ENCODE measurements around the gene ASIC4. TPM values are rescaled to one million over a fixed set of nuclear protein-coding genes. Genes with fewer than 3 reads are reported as not detected.

ASIC4 gene
- total and polyA plus RNA-seq, 2 of the 4 experiments (the other 2 are of a cell fraction): 0.10 TPM; not detected in 1

DNA sequence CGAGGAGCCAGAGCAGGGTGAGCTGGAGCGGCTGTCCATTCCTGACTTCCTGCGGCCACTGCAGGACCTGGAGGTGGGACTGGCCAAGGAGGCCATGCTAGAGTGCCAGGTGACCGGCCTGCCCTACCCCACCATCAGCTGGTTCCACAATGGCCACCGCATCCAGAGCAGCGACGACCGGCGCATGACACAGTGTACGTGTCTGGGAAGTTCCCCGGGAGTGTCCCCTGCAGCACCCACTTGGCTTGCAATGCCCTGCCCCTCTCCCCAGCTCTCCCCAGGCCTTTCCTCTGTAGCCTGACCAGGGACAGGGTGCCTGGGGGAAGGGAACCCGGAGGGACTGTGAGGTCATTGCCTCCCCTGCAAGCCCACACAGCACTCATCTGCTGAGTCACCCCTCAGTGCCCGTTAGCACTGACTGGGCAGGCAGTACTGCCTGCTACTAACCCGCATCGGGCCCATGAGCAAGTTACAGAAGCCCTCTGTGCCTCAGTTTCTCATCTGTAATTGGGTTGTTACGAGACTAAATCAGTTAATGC lies 45.0 kb upstream of the ASIC4 start:
- peak overlapping the region; percentile 53 for H4K91ac ChIP-seq (ENCODE audit: insufficient read depth, low read depth, low read length)
- POLR2A ChIA-PET (ENCODE audit: unreplicated experiment): no interaction called here

More for the DNA sequence above, 45.0 kb upstream of the ASIC4 start:
- Histone ChIP-seq H3K9ac (ENCODE audit: low read depth, low read length) (no peak overlapping the region), H3K36me3 (ENCODE audit: control insufficient read depth, insufficient read depth, low read length) (peaks cover 73% of the 10 kb centered on the region; the same call in 1 of the 2 replicates), H3K4me1 (ENCODE audit: control insufficient read depth, insufficient read depth, low read length) (peaks cover 13% of the 10 kb centered on the region), H4K8ac (ENCODE audit: low read depth in 2 of 2, low read length in 2 of 2) (peak overlapping the region in 1 of 2 experiments; percentile 7; a peak in 1 of 4 replicates), H3K56ac (ENCODE audit: extremely low read depth, insufficient read depth, low read length) (no peak overlapping the region), H3K23ac (ENCODE audit: low read depth, low read length) (no peak overlapping the region), H2BK15ac (ENCODE audit: low read depth, low read length) (peak overlapping the region; percentile 2; the same call in 1 of the 3 replicates), H3K9me1 (ENCODE audit: insufficient read depth, low read length) (no peaks in the 10 kb centered on the region), H4K5ac (ENCODE audit: low read depth, low read length) (peak overlapping the region; percentile 67; the same call in 1 of the 2 replicates), H3K79me1 (ENCODE audit: low read depth in 1 of 2, low read length in 2 of 2) (no peaks in the 10 kb centered on the region; a peak in 1 of 4 replicates), H3K14ac (replicated peaks; ENCODE audit: low read depth, low read length) (0 out of 2 replicates have a peak overlapping the region, but pooled peaks have one; percentile 7), H3K9me3 (ENCODE audit: control insufficient read depth, insufficient read depth, low read length) (no peaks in the 10 kb centered on the region), H2AK5ac (ENCODE audit: low read depth, low read length) (peak overlapping the region; percentile 60), H4K20me1 (ENCODE audit: insufficient read depth, low read length) (no peaks in the 10 kb centered on the region; the same call in none of the 2 replicates), H2BK120ac (ENCODE audit: low read depth, low read length) (peak overlapping the region; percentile 58; the same call in 1 of the 2 replicates), H2BK5ac (ENCODE audit: low read depth, low read length, poor library complexity, severe bottlenecking) (peak overlapping the region; percentile 71), H2AFZ (replicated peaks; ENCODE audit: low read length, poor library complexity) (peak overlapping the region; percentile 61), H3K4me2 (ENCODE audit: low read depth, low read length) (no peak overlapping the region), H3K18ac (ENCODE audit: low read depth, low read length) (peak overlapping the region; percentile 34; the same call in 1 of the 2 replicates), H3K27me3 (ENCODE audit: control insufficient read depth, insufficient read depth, low read length) (no peaks in the 10 kb centered on the region), H2BK20ac (ENCODE audit: low read depth, low read length) (peak overlapping the region; percentile 67; the same call in 1 of the 2 replicates), H2AK9ac (replicated peaks; ENCODE audit: low read depth, low read length, poor library complexity) (peak overlapping the region; percentile 89), H3K4ac (ENCODE audit: low read depth, low read length) (peak overlapping the region; percentile 48), H3K4me3 (ENCODE audit: insufficient read depth, low read depth, low read length) (no peak overlapping the region), H3K27ac (ENCODE audit: insufficient read depth, low read length) (0 out of 2 replicates have a peak overlapping the region, but pooled peaks have one; percentile 10)
- WGBS, 2 experiments (ENCODE audit: extremely low coverage in 2 of 2, insufficient read length in 1 of 2): 100% methylated on average over 1 of the region's 16 CpGs; no CpG with 5 or more reads in 1 of the 2 experiments
- no peak for TF ChIP-seq CTCF (conservative IDR thresholded peaks at IDR 0.05; ENCODE audit: low read depth, low read length)
- TF ChIP-seq, protein P1, sequence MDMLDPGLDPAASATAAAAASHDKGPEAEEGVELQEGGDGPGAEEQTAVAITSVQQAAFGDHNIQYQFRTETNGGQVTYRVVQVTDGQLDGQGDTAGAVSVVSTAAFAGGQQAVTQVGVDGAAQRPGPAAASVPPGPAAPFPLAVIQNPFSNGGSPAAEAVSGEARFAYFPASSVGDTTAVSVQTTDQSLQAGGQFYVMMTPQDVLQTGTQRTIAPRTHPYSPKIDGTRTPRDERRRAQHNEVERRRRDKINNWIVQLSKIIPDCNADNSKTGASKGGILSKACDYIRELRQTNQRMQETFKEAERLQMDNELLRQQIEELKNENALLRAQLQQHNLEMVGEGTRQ (IDR thresholded peaks at IDR 0.05; ENCODE audit: low read depth, low read length): no peak
- TF ChIP-seq BHLHE40 (IDR thresholded peaks at IDR 0.05; ENCODE audit: low read depth, low read length): 0 out of 2 replicates have a peak, but pooled peaks have one; percentile 36
- TF ChIP-seq MXI1 (IDR thresholded peaks at IDR 0.05; ENCODE audit: borderline replicate concordance, low read depth, low read length): no peak
- TF ChIP-seq RCOR1 (IDR thresholded peaks at IDR 0.05; ENCODE audit: insufficient replicate concordance, low read length): peak; percentile 11
- TF ChIP-seq FOS (IDR thresholded peaks at IDR 0.05; ENCODE audit: low read depth, low read length): peak; percentile 75
- TF ChIP-seq MAZ (IDR thresholded peaks at IDR 0.05; ENCODE audit: borderline replicate concordance, low read depth, low read length): peak; percentile 78
- TF ChIP-seq, protein P2, sequence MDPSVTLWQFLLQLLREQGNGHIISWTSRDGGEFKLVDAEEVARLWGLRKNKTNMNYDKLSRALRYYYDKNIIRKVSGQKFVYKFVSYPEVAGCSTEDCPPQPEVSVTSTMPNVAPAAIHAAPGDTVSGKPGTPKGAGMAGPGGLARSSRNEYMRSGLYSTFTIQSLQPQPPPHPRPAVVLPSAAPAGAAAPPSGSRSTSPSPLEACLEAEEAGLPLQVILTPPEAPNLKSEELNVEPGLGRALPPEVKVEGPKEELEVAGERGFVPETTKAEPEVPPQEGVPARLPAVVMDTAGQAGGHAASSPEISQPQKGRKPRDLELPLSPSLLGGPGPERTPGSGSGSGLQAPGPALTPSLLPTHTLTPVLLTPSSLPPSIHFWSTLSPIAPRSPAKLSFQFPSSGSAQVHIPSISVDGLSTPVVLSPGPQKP (IDR thresholded peaks at IDR 0.05; ENCODE audit: borderline replicate concordance, low read depth, low read length): no peak
- TF ChIP-seq RAD21 (IDR thresholded peaks at IDR 0.05; ENCODE audit: low read length): peak; percentile 13; the same call in 1 of the 2 replicates
- TF ChIP-seq MAFK (IDR thresholded peaks at IDR 0.05; ENCODE audit: low read depth, low read length): peak; percentile 75
- no peak; the same call in 1 of the 2 replicates for TF ChIP-seq SMC3 (IDR thresholded peaks at IDR 0.05; ENCODE audit: low read depth, low read length)
- TF ChIP-seq NFE2L2 (IDR thresholded peaks at IDR 0.05; ENCODE audit: low read depth, low read length): peak; percentile 95
- dilution Hi-C loops (cut with HindIII; ENCODE audit: low sequenced_read_pairs, unreplicated experiment) (no loop called here), in situ Hi-C loops (cut with MboI; ENCODE audit: low sequenced_read_pairs) (no loop called here), intact Hi-C loops (cut with micrococcal nuclease) (no loop called here)
- BruUV-seq (replicated peaks): no TSS peak
- ATAC-seq (ENCODE audit: low read depth) (peak; percentile 94), DNase-seq (peak; percentile 81)
- CTCF ChIA-PET: no interaction called here
